ENCODE results near the gene RAB3D.

RAB3D gene

GRCh38 chr19:11273296-11273695, 66.2 kb downstream of the RAB3D start:
- no peak for TF ChIP-seq CTCF (conservative IDR thresholded peaks at IDR 0.05; ENCODE audit: low read depth, low read length)
- no peak for DNase-seq (ENCODE audit: low read depth)
- H3K4me3 ChIP-seq (ENCODE audit: low read depth, low read length) = no peak overlapping the region

All from choroid plexus epithelial cell (primary cell).